Measurements from ENCODE around the gene INCA1. TPM values are rescaled to one million over a fixed set of nuclear protein-coding genes. Genes with fewer than 3 reads are reported as not detected.

Gene INCA1
- total and polyA plus RNA-seq, 2 of the 13 experiments (the other 11 are each of a cell fraction or from before 2014, with no cell fraction given), result 0.93 to 2.6 TPM

GRCh38 chr17:4986951-4987766, 10.2 kb downstream of the INCA1 start, which contains the start of gene CAMTA2 (continued):
- peak; percentile 15; the same call in 1 of the 2 replicates for TF ChIP-seq ZNF605 (CRISPR knock-in tag; IDR thresholded peaks at IDR 0.05)
- peak; percentile 50 for TF ChIP-seq PTBP1 (IDR thresholded peaks at IDR 0.05; ENCODE audit: low read depth, low read length, poor library complexity, severe bottlenecking)
- no peak for TF ChIP-seq ZNF256 (CRISPR knock-in tag; conservative IDR thresholded peaks at IDR 0.05)
- TF ChIP-seq ZBTB2 (CRISPR knock-in tag; IDR thresholded peaks at IDR 0.05; ENCODE audit: low read depth), result peak; percentile 79; the same call in 1 of the 2 replicates
- TF ChIP-seq SMC3 (IDR thresholded peaks at IDR 0.05; ENCODE audit: low read length), result peak; percentile 6; the same call in 1 of the 2 replicates
- no peak for TF ChIP-seq FOSL2 (CRISPR knock-in tag; IDR thresholded peaks at IDR 0.05)
- TF ChIP-seq SALL2 (CRISPR knock-in tag; IDR thresholded peaks at IDR 0.05), result peak; percentile 96
- 0 out of 2 replicates have a peak, but pooled peaks have one; percentile 51 for TF ChIP-seq ADNP (CRISPR knock-in tag; IDR thresholded peaks at IDR 0.05)
- TF ChIP-seq SAP130 (CRISPR knock-in tag; IDR thresholded peaks at IDR 0.05; ENCODE audit: low read depth), result peak; percentile 81
- peak; percentile 64; the same call in 1 of the 2 replicates for TF ChIP-seq DRAP1 (CRISPR knock-in tag; IDR thresholded peaks at IDR 0.05)
- TF ChIP-seq FOXC1 (CRISPR knock-in tag; IDR thresholded peaks at IDR 0.05; ENCODE audit: borderline replicate concordance), result peak; percentile 48
- peak; percentile 61 for TF ChIP-seq GABPA (IDR thresholded peaks at IDR 0.05; ENCODE audit: low read depth, low read length)
- peak; percentile 47 for TF ChIP-seq GABPA (CRISPR knock-in tag; IDR thresholded peaks at IDR 0.05; ENCODE audit: low read depth)
- TF ChIP-seq THAP7 (CRISPR knock-in tag; IDR thresholded peaks at IDR 0.05), result 0 out of 2 replicates have a peak, but pooled peaks have one; percentile 41
- TF ChIP-seq HOMEZ (CRISPR knock-in tag; IDR thresholded peaks at IDR 0.05; ENCODE audit: low read depth), result peak; percentile 31; the same call in 1 of the 2 replicates
- TF ChIP-seq ZNF225 (CRISPR knock-in tag; IDR thresholded peaks at IDR 0.05), result no peak; the same call in 1 of the 2 replicates
- TF ChIP-seq KDM5B (CRISPR knock-in tag; IDR thresholded peaks at IDR 0.05; ENCODE audit: borderline replicate concordance), result peak; percentile 60; the same call in 1 of the 2 replicates
- no peak for TF ChIP-seq HNF1A (IDR thresholded peaks at IDR 0.05; ENCODE audit: low read depth)
- peak; percentile 49; the same call in 1 of the 2 replicates for TF ChIP-seq HNF1A (CRISPR knock-in tag; IDR thresholded peaks at IDR 0.05; ENCODE audit: borderline replicate concordance)
- peak; percentile 59; the same call in 1 of the 2 replicates for TF ChIP-seq ATF7-NPFF (CRISPR knock-in tag; IDR thresholded peaks at IDR 0.05; ENCODE audit: low read depth)
- TF ChIP-seq ZNF879 (CRISPR knock-in tag; IDR thresholded peaks at IDR 0.05), result 0 out of 2 replicates have a peak, but pooled peaks have one; percentile 37

Data from HepG2 (cell line).